GM12864 (cell line): ENCODE measurements around the gene CAPN5.
"Not testable (repeated sequence)": the region's sequence is repeated elsewhere in the genome, so short reads cannot be mapped to it uniquely, and the experiment has no call there.

Experiments used
- DNase-seq: peaks from one replicate; pipeline ENCODE4 v3.0.0-alpha.2; 2011; ENCODE audit warnings: low read depth
- H3K4me3 ChIP-seq: 2 replicates; pipeline ENCODE4 v1.5.1; 2011; ENCODE audit warnings: mild to moderate bottlenecking, low read depth, low read length, control low read depth
- TF ChIP-seq, protein P1 (sequence below): IDR thresholded peaks from 2 replicates; pipeline ENCODE4 v1.5.1; 2011; ENCODE audit warnings: low read depth, mild to moderate bottlenecking, moderate library complexity, low read length, control low read depth, inconsistent platforms; ENCODE audit errors: missing control alignments

The CAPN5 gene

DNA sequence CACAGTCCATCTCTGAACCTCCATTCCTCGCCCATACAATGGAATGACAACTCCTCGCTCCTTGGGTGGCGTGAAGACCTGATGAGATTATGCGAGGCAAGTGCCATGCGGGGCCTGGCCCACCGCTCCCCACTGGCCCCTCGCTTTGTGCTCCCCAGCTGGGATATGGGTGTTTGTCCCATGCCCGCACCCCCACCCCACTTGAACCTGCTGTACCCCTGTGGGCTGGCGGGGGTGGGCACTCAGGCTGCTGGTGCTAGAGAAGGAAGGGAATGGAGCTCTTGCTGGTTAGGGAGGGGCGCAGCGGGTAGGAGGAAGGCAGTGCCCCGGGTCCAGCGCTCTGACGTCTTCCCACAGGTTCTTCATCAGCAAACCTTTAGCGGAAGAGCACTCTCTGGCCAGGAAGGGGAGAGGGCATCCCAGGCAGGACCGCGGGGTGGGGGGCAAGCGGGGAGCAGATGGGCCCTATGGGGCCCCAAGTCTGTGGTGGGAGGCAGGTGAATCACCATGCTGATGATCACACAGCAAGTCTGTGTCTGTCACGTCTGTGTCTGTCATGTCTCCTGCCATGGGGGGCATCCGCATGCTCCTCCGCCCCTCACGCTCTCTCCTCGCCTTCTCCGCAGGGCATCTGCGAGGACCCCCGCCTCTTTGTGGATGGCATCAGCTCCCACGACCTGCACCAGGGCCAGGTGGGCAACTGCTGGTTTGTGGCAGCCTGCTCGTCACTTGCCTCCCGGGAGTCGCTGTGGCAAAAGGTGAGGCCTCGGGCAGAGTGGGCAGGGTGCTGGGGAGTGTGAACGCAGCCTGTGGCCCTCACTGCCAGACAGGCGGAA lies 26.5 kb downstream of the CAPN5 start:
- no peak overlapping the region for H3K4me3 ChIP-seq
- TF ChIP-seq, protein P1, sequence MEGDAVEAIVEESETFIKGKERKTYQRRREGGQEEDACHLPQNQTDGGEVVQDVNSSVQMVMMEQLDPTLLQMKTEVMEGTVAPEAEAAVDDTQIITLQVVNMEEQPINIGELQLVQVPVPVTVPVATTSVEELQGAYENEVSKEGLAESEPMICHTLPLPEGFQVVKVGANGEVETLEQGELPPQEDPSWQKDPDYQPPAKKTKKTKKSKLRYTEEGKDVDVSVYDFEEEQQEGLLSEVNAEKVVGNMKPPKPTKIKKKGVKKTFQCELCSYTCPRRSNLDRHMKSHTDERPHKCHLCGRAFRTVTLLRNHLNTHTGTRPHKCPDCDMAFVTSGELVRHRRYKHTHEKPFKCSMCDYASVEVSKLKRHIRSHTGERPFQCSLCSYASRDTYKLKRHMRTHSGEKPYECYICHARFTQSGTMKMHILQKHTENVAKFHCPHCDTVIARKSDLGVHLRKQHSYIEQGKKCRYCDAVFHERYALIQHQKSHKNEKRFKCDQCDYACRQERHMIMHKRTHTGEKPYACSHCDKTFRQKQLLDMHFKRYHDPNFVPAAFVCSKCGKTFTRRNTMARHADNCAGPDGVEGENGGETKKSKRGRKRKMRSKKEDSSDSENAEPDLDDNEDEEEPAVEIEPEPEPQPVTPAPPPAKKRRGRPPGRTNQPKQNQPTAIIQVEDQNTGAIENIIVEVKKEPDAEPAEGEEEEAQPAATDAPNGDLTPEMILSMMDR: no peak
- no peak for DNase-seq

DNA sequence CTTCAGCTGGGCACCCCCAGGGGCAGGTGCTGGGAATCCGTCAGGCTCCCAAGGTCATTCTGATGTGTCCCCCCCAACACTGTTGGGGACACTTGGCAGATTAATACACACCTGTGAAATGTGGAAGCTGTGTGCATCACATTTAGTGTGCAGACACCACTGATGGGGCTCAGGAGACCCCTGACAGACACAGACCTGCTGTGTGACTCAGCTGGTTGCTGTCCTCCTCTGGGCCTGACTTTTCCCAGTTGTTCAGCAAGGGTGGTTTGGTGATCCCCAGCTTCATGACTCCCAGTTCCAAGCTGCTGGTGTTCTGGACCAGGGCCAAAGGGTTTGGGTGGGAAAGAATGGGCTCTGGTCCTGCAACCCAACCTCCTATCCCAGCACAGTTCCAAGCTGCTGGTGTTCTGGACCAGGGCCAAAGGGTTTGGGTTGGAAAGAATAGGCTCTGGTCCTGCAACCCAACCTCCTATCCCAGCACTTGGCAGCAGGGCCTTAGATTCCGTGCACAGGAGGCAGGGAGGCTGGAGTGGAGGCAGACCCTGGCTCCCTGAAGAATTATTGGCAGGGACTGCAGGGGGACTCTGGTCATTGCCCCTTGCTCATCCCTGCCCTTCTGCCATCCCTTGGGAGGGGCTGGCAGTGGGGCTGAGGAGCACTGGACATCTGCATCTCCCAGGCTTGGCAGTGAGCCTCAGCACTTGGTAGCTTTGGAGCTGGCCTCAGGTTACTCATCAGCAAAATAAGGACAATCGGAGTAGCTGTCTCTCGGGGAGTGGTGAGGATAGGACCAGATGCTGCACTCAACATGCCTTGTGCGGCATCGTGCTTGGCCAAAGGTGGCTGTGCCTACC lies 27.4 kb downstream of the CAPN5 start:
- H3K4me3 ChIP-seq: no peak overlapping the region
- TF ChIP-seq, protein P1: no peak
- DNase-seq: no peak

DNA sequence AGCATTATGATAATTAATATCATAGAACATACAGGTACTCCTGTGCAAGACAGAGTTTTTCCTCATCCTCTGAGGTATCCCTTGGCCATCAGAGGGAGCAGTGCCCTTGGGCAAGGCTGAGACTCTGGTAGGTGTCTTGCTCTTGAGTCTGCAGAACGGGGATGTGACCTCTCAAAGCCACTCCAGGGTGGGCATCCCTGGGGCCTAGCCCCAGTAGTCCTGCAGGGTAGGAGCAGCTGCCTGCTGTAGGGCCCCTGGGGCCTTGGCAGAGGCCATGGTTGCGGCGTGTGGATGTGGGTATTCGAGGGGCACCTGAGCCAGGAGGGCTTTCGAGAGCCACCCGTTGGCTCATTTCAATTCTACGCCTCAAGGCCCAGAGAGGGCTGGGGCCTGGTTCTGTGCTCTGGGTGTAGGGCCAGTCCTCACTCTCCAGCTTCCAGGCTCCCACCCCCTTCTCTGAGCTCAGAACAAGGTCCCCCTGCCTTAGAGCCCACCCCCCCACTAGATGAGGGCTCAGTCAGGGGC lies 28.1 kb downstream of the CAPN5 start:
- no peak for DNase-seq
- no peak overlapping the region for H3K4me3 ChIP-seq
- TF ChIP-seq, protein P1: no peak

DNA sequence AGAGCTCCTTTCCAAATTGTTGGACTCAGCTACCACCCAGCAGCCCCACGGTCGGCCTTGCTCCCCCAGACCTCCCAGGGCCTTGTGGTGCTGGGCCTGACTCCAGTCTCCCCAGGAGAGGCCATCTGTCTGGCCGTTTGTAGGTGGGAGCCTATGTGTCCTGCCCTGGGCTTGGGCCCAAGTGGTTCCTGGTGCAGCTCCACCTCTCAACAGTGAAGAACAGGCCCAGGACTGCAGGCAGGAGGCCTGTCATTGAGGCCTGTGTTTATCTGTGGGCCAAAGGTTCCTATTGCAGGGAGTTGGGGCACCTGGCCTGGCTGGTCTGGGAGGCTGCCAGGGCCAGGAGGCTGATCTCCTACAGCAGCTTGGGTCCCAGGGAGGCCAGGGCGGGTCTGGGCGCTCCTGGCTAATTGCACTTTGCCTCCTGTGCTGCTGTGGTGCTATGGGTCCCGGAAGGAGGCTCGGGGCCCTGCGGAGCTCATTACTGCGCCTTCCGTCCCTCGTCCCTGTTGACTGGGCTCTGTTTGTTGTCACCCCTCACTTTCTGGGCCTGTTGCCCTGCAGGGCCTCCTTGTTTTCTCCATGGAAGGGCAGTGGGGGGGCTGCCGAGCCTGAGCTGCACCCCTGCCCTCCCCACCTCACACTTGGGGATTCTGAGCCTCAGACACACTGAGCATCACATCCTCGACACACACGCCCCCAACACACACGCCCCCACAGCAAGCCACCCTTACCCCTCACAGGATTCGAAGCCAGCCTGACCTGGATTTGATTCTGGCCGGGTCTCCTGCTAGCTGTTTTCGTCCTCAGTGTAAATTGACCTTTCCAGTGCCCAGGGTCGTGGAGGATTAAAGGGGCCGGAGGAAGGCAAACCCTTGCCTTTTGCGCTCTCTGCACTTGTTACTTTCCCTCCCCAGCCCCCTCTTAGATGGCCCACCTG lies 29.1 kb downstream of the CAPN5 start:
- H3K4me3 ChIP-seq: no peak overlapping the region
- TF ChIP-seq, protein P1: no peak
- DNase-seq: no peak

DNA sequence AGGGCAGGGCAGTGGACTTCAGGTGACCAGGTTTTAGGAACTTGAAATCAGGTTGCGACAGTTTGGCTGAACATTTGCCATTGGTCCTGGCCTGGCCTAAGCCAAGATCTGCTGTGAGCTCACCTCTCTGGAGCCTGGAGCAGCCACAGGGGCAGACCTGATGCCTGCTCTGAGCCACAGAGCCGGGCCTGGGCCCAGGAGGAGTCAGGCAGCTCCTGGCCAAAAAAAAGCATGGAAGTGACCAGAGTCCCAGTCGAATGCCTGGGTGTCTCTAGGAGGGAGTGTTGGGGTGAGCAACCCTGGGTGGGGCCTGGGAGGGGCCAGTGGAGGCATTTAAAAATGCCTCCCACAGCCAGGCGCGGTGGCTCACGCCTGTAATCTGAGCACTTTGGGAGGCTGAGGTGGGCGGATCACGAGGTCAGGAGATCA lies 29.8 kb downstream of the CAPN5 start:
- H3K4me3 ChIP-seq: no peak overlapping the region
- no peak for DNase-seq
- TF ChIP-seq, protein P1: no peak

DNA sequence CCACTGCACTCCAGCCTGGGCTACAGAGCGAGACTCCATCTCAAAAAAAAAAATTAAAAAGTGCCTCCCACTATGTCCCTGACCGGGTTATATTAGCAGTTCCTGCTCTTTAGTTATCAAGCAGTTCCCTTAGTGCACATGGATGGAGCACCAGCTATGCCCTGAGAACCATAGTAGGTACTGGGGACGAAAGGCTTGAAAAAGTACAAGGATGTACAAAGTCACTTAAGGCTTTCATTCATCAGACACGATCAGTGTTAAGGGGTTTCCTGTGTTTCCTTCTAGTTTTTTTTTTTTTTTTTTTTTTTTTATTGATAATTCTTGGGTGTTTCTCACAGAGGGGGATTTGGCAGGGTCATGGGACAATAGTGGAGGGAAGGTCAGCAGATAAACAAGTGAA lies 30.4 kb downstream of the CAPN5 start:
- not testable (repeated sequence) for DNase-seq, H3K4me3 ChIP-seq
